Measurements from ENCODE around the gene CNKSR3. TPM values are rescaled to one million over a fixed set of nuclear protein-coding genes. Genes with fewer than 3 reads are reported as not detected.

The CNKSR3 gene
- polyA plus RNA-seq, 2 donors: 12.0 to 12.9 TPM

DNA sequence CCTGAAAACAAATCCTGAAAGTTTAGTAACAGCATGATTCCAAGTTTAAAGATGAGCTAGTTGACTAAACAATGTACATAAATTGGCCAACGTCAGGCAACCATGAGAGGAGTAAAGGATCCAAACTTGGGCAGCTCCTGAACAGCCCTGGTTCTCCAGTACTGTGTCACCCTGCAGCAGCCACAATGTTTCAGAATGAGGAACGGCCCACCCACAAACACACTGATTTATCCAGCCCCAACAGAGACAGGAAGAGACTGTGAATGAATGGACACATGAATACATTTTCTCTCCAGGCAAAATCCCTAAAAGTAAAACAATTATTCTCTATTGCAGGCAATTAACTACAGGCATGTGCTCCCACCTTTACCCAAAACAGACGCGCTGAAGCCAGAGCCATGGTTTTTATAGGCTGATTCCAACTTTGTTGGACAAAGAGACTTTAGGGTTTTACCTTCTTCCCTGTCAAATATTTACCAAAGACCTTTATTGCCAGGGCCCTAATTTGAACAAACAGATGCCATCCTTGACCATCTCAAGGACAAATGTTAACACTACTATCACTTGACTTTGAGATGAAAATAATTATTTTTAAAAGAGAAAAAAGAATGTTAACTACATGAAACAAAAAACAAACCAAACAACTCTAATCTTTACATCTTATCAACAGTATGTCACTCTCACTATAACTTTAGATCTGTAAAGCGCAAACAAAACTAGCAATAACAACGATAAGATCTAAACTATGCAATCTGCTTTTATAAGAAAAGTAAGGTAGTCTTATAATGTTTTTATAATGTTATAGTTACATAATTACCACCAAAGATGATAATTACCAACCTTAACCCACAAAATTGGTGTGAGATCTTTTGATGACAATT is 22.9 kb downstream of the CNKSR3 start:
- WGBS, 2 donors: 77 to 79% methylated on average over 6 of the region's 6 CpGs
- no peaks in the 10 kb centered on the region for H3K9me3 ChIP-seq (ENCODE audit: control insufficient read depth in 2 of 2, insufficient read depth in 1 of 2, low read depth in 1 of 2, low read length in 1 of 2)

DNA sequence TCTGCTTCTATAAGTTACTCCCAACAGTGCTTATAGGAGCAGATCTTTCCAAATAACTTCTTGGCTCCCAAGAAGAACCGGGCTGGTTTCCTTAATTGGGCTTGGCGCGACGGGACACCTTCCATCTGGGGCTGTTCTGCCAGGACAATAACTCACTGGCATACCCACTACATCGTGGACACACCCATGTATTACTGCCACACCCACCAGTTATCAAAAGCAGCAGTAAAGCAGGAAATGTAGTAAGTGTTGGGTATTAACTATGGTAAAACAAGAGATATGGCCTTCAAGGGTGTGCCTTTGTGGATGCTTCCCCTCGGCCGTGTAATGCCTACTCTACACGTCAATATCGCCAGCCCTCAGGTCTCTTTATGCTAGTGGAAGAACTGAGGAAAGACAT is 24.7 kb downstream of the CNKSR3 start:
- no peaks in the 10 kb centered on the region for H3K27me3 ChIP-seq (ENCODE audit: control insufficient read depth in 1 of 2, insufficient read depth in 2 of 2, low read length in 2 of 2)
- H3K4me3 ChIP-seq (ENCODE audit: low read depth in 1 of 2, low read length in 2 of 2): no peak overlapping the region
- 36 to 44% methylated on average over 9 of the region's 9 CpGs for WGBS, 2 donors
- H3K36me3 ChIP-seq (ENCODE audit: control insufficient read depth in 2 of 2, insufficient read depth in 2 of 2, low read length in 1 of 2): no peaks in the 10 kb centered on the region
- H3K4me1 ChIP-seq (ENCODE audit: control insufficient read depth in 2 of 2, insufficient read depth in 2 of 2, low read length in 1 of 2): peaks cover 0 to 8% of the 10 kb centered on the region in 2 donors
- H3K27ac ChIP-seq (ENCODE audit: low read depth in 2 of 2, low read length in 1 of 2): peak overlapping the region; percentile 31 to 63
- no peaks in the 10 kb centered on the region for H3K9me3 ChIP-seq (ENCODE audit: control insufficient read depth in 2 of 2, insufficient read depth in 1 of 2, low read depth in 1 of 2, low read length in 1 of 2)

More for the DNA sequence above, 22.9 kb downstream of the CNKSR3 start:
- no peak overlapping the region for H3K27ac ChIP-seq (ENCODE audit: low read depth in 2 of 2, low read length in 1 of 2)
- no peak overlapping the region for H3K4me3 ChIP-seq (ENCODE audit: low read depth in 1 of 2, low read length in 2 of 2)
- no peaks in the 10 kb centered on the region for H3K36me3 ChIP-seq (ENCODE audit: control insufficient read depth in 2 of 2, insufficient read depth in 2 of 2, low read length in 1 of 2)
- H3K27me3 ChIP-seq (ENCODE audit: control insufficient read depth in 1 of 2, insufficient read depth in 2 of 2, low read length in 2 of 2): no peaks in the 10 kb centered on the region
- H3K4me1 ChIP-seq (ENCODE audit: control insufficient read depth in 2 of 2, insufficient read depth in 2 of 2, low read length in 1 of 2): peaks cover 0 to 8% of the 10 kb centered on the region in 2 donors

DNA sequence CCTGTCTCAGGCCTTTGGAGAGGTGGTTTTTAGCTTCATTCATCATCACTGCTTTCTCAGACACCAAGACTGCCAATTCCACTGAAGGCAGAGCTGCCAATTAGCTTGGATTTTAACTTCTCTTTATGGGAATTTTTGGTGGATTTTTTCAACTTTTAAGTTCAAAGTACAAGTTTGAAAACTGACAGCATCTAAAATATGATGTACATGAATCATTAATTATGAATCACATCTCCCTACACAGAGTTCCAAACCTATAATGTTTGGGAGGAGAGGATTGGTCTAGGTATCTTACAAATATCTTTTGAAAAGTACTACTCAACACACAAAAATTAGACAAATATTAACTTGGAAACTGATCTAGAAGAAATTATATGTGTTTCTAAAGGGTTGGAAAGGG is 25.5 kb downstream of the CNKSR3 start:
- H3K4me1 ChIP-seq (ENCODE audit: control insufficient read depth in 2 of 2, insufficient read depth in 2 of 2, low read length in 1 of 2): peaks cover 0 to 8% of the 10 kb centered on the region in 2 donors

DNA sequence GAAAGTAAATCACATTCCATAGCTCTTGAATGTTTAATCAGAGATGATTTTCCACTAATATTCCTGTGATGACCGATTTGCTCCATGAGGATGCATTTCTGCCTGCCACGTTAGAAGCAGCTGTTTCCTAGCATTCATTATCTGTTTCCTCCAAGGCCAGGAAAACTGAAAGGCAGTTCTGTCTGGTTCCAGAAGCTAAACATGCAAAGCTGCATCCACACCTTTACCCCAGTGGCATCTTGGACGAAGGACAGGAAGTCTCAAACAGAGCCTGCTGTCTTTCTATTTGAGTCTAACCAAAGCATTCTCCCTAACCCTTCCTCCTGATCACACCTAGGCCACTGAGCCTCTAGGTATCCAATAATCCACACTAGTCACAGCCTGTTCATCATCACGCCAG is 27.6 kb downstream of the CNKSR3 start:
- Histone ChIP-seq H3K27ac (ENCODE audit: low read depth in 2 of 2, low read length in 1 of 2) (peak overlapping the region in 1 of 2 donors; percentile 57), H3K4me1 (ENCODE audit: control insufficient read depth in 2 of 2, insufficient read depth in 2 of 2, low read length in 1 of 2) (peaks cover 0 to 11% of the 10 kb centered on the region in 2 donors)

More for the DNA sequence above, 25.5 kb downstream of the CNKSR3 start:
- no peak overlapping the region for H3K4me3 ChIP-seq (ENCODE audit: low read depth in 1 of 2, low read length in 2 of 2)
- H3K27me3 ChIP-seq (ENCODE audit: control insufficient read depth in 1 of 2, insufficient read depth in 2 of 2, low read length in 2 of 2): no peaks in the 10 kb centered on the region
- no peak overlapping the region for H3K27ac ChIP-seq (ENCODE audit: low read depth in 2 of 2, low read length in 1 of 2)
- H3K9me3 ChIP-seq (ENCODE audit: control insufficient read depth in 2 of 2, insufficient read depth in 1 of 2, low read depth in 1 of 2, low read length in 1 of 2): no peaks in the 10 kb centered on the region
- H3K36me3 ChIP-seq (ENCODE audit: control insufficient read depth in 2 of 2, insufficient read depth in 2 of 2, low read length in 1 of 2): no peaks in the 10 kb centered on the region

DNA sequence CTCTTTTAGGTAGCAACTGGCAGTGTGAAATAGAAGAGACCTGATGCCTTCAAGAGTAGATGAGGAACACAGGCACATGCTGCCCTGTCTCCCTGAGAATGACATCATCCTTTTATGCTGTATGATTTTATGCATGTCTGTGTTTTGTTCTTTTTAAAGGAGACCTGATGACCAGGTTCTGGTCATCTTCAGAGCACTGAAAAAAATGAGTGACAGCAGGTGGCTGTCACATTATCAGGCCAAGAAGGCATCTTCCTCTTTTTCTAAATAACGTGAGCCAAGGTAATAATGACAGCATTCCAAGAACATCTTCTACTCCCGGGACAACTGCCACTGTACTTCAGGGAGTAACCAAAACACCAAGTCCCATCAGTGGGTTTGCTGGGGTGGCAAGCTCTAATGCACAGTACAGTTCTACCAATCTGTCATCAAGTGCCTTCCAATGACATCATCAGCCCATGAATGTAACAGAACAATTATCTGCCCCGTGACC is 28.9 kb downstream of the CNKSR3 start:
- peak overlapping the region in 1 of 2 donors; percentile 29 for H3K27ac ChIP-seq (ENCODE audit: low read depth in 2 of 2, low read length in 1 of 2)

More for the DNA sequence above, 27.6 kb downstream of the CNKSR3 start:
- 36 to 40% methylated on average over 4 of the region's 4 CpGs for WGBS, 2 donors
- H3K36me3 ChIP-seq (ENCODE audit: control insufficient read depth in 2 of 2, insufficient read depth in 2 of 2, low read length in 1 of 2): no peaks in the 10 kb centered on the region
- H3K27me3 ChIP-seq (ENCODE audit: control insufficient read depth in 1 of 2, insufficient read depth in 2 of 2, low read length in 2 of 2): no peaks in the 10 kb centered on the region
- H3K9me3 ChIP-seq (ENCODE audit: control insufficient read depth in 2 of 2, insufficient read depth in 1 of 2, low read depth in 1 of 2, low read length in 1 of 2): no peaks in the 10 kb centered on the region
- no peak overlapping the region for H3K4me3 ChIP-seq (ENCODE audit: low read depth in 1 of 2, low read length in 2 of 2)

DNA sequence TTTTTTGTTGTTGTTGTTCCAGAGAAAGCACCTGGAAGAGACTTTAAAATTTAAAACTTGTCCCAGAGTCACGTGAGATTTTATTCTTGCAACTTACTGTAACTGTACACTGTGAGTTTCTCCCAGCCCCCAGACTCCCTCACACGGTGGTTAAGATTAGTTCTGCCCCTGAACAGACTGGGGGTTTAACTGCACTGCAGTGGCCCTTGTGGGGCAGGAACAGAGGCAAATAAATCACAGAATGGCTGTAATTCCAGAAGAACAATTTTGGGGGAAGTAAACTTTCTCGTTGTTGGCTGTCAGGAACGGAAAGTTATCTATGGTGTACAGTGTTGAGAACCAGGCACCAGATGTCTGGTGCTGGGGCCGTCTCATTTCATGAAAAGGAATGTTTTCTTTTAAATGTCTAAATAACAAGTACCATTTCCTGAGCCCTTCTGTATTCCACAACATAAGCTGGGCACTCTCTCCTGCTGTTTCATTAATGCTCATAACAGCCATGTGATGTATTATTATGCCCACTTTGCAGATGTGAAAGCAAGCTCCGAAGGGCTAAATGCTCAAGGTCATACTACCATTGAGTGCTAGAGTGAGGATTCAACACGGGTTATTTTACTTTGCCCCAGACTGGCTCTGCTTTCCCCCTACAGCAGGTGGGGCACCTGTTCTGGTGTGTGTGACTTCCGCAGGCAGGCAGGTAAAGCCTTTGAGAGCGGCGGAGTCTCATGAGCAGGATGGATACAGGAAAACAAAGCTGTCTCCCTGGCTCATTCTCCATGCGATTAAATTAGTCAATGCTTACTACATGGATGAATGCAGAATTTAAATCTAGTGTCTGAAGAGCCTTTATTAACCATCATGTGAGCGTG is 30.5 kb downstream of the CNKSR3 start:
- H3K4me3 ChIP-seq (ENCODE audit: low read depth in 1 of 2, low read length in 2 of 2): no peak overlapping the region
- H3K27me3 ChIP-seq (ENCODE audit: control insufficient read depth in 1 of 2, insufficient read depth in 2 of 2, low read length in 2 of 2): no peaks in the 10 kb centered on the region
- 68 to 73% methylated on average over 12 of the region's 12 CpGs for WGBS, 2 donors
- no peaks in the 10 kb centered on the region for H3K36me3 ChIP-seq (ENCODE audit: control insufficient read depth in 2 of 2, insufficient read depth in 2 of 2, low read length in 1 of 2)
- peaks cover 0 to 17% of the 10 kb centered on the region in 2 donors for H3K4me1 ChIP-seq (ENCODE audit: control insufficient read depth in 2 of 2, insufficient read depth in 2 of 2, low read length in 1 of 2)
- no peaks in the 10 kb centered on the region for H3K9me3 ChIP-seq (ENCODE audit: control insufficient read depth in 2 of 2, insufficient read depth in 1 of 2, low read depth in 1 of 2, low read length in 1 of 2)
- peak overlapping the region in 1 of 2 donors; percentile 28 for H3K27ac ChIP-seq (ENCODE audit: low read depth in 2 of 2, low read length in 1 of 2)

More for the DNA sequence above, 28.9 kb downstream of the CNKSR3 start:
- Histone ChIP-seq H3K27me3 (ENCODE audit: control insufficient read depth in 1 of 2, insufficient read depth in 2 of 2, low read length in 2 of 2) (no peaks in the 10 kb centered on the region), H3K9me3 (ENCODE audit: control insufficient read depth in 2 of 2, insufficient read depth in 1 of 2, low read depth in 1 of 2, low read length in 1 of 2) (no peaks in the 10 kb centered on the region), H3K36me3 (ENCODE audit: control insufficient read depth in 2 of 2, insufficient read depth in 2 of 2, low read length in 1 of 2) (no peaks in the 10 kb centered on the region), H3K4me3 (ENCODE audit: low read depth in 1 of 2, low read length in 2 of 2) (no peak overlapping the region), H3K4me1 (ENCODE audit: control insufficient read depth in 2 of 2, insufficient read depth in 2 of 2, low read length in 1 of 2) (peaks cover 0 to 13% of the 10 kb centered on the region in 2 donors)
- WGBS, 2 donors: 74 to 86% methylated on average over 3 of the region's 3 CpGs

DNA sequence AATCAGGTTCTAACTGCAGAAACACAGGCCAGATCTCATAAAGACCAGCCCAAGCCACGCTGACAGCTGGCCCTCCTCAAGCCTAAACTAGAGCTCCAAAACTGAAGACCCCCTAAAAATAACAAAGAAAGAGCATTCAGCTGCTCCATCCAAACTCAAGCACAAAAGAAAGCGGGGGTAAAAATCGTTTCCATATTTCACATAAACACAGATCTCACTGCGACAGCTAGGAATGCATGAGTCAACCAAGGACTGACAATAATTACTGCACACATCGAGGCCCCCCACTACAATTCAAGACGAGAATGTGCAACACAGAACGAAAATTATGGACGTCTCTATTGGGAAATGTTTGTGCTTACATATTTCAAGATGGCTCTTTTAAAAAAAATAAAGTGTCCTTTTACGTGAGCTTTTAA is 31.1 kb downstream of the CNKSR3 start:
- 62 to 65% methylated on average over 9 of the region's 9 CpGs for WGBS, 2 donors
- peaks cover 0 to 20% of the 10 kb centered on the region in 2 donors for H3K4me1 ChIP-seq (ENCODE audit: control insufficient read depth in 2 of 2, insufficient read depth in 2 of 2, low read length in 1 of 2)
- no peak overlapping the region for H3K4me3 ChIP-seq (ENCODE audit: low read depth in 1 of 2, low read length in 2 of 2)
- no peaks in the 10 kb centered on the region for H3K36me3 ChIP-seq (ENCODE audit: control insufficient read depth in 2 of 2, insufficient read depth in 2 of 2, low read length in 1 of 2)
- H3K27me3 ChIP-seq (ENCODE audit: control insufficient read depth in 1 of 2, insufficient read depth in 2 of 2, low read length in 2 of 2): no peaks in the 10 kb centered on the region
- H3K9me3 ChIP-seq (ENCODE audit: control insufficient read depth in 2 of 2, insufficient read depth in 1 of 2, low read depth in 1 of 2, low read length in 1 of 2): no peaks in the 10 kb centered on the region
- peak overlapping the region; percentile 48 to 52 for H3K27ac ChIP-seq (ENCODE audit: low read depth in 2 of 2, low read length in 1 of 2)

- no peak overlapping the region for H3K4me3 ChIP-seq (ENCODE audit: low read depth in 1 of 2, low read length in 2 of 2)
- 59 to 65% methylated on average over 1 of the region's 1 CpG for WGBS, 2 donors
- H3K4me1 ChIP-seq (ENCODE audit: control insufficient read depth in 2 of 2, insufficient read depth in 2 of 2, low read length in 1 of 2): peaks cover 0 to 20% of the 10 kb centered on the region in 2 donors
- H3K9me3 ChIP-seq (ENCODE audit: control insufficient read depth in 2 of 2, insufficient read depth in 1 of 2, low read depth in 1 of 2, low read length in 1 of 2): no peaks in the 10 kb centered on the region
- no peaks in the 10 kb centered on the region for H3K27me3 ChIP-seq (ENCODE audit: control insufficient read depth in 1 of 2, insufficient read depth in 2 of 2, low read length in 2 of 2)
- no peaks in the 10 kb centered on the region for H3K36me3 ChIP-seq (ENCODE audit: control insufficient read depth in 2 of 2, insufficient read depth in 2 of 2, low read length in 1 of 2)
- peak overlapping the region; percentile 44 to 48 for H3K27ac ChIP-seq (ENCODE audit: low read depth in 2 of 2, low read length in 1 of 2)
Observed at GRCh38 chr6:154478701-154479060, 31.8 kb downstream of the CNKSR3 start.

- WGBS, 2 donors: 65 to 68% methylated on average over 12 of the region's 12 CpGs
- peak overlapping the region; percentile 48 to 52 for H3K27ac ChIP-seq (ENCODE audit: low read depth in 2 of 2, low read length in 1 of 2)
- H3K36me3 ChIP-seq (ENCODE audit: control insufficient read depth in 2 of 2, insufficient read depth in 2 of 2, low read length in 1 of 2): no peaks in the 10 kb centered on the region
- no peak overlapping the region for H3K4me3 ChIP-seq (ENCODE audit: low read depth in 1 of 2, low read length in 2 of 2)
- H3K9me3 ChIP-seq (ENCODE audit: control insufficient read depth in 2 of 2, insufficient read depth in 1 of 2, low read depth in 1 of 2, low read length in 1 of 2): no peaks in the 10 kb centered on the region
- peaks cover 0 to 23% of the 10 kb centered on the region in 2 donors for H3K4me1 ChIP-seq (ENCODE audit: control insufficient read depth in 2 of 2, insufficient read depth in 2 of 2, low read length in 1 of 2)
- no peaks in the 10 kb centered on the region for H3K27me3 ChIP-seq (ENCODE audit: control insufficient read depth in 1 of 2, insufficient read depth in 2 of 2, low read length in 2 of 2)
Observed at GRCh38 chr6:154478021-154478700, 32.3 kb downstream of the CNKSR3 start.
